Kidney (tissue), 14 donors: Measurements from ENCODE around the gene FAM20C. TPM values are rescaled to one million over a fixed set of nuclear protein-coding genes. Genes with fewer than 3 reads are reported as not detected.
"Not testable (repeated sequence)": the region's sequence is repeated elsewhere in the genome, so short reads cannot be mapped to it uniquely, and the experiment has no call there.

Source experiments
- DNase-seq, 5 donors: peaks; one replicate each; pipeline ENCODE4 v3.0.0-alpha.2; 2013 to 2020
- FAIRE-seq: peaks from 2 replicates; lab custom pipeline; 2012; peaks lifted over from hg19 to GRCh38; lab: Jason Lieb, UNC
- H3K27ac ChIP-seq, 2 donors: one replicate each; pipeline ENCODE4 v1.7.0; 2013; ENCODE audit warnings: low read depth in 2 of 2, low read length in 2 of 2, inconsistent platforms in 1 of 2
- H3K27me3 ChIP-seq: one replicate; pipeline ENCODE4 v1.7.1; 2013; ENCODE audit warnings: low read length, inconsistent platforms; ENCODE audit not compliant: control insufficient read depth, insufficient read depth
- H3K36me3 ChIP-seq, 3 donors: one replicate each; pipeline versions ENCODE4 v1.7.0 to v1.7.1; 2013; ENCODE audit warnings: low read length in 3 of 3, control low read depth in 1 of 3, inconsistent platforms in 1 of 3; ENCODE audit not compliant: insufficient read depth in 3 of 3, control insufficient read depth in 2 of 3
- H3K4me1 ChIP-seq, 3 donors: one replicate each; pipeline versions ENCODE4 v1.7.0 to v1.7.1; 2013; ENCODE audit warnings: low read length in 3 of 3, inconsistent platforms in 1 of 3, low read depth in 1 of 3; ENCODE audit not compliant: control insufficient read depth in 2 of 3, insufficient read depth in 2 of 3
- H3K4me3 ChIP-seq, 3 donors: one replicate each; pipeline versions ENCODE4 v1.7.0 to v1.8.1; 2013; ENCODE audit warnings: low read length in 3 of 3, control low read depth in 1 of 3, inconsistent platforms in 1 of 3
- H3K9ac ChIP-seq, 3 donors: one replicate each; pipeline versions ENCODE4 v1.7.0 to v1.7.1; 2013; ENCODE audit warnings: low read length in 3 of 3, control low read depth in 1 of 3, inconsistent platforms in 1 of 3
- H3K9me3 ChIP-seq, 3 donors: one replicate each; pipeline versions ENCODE4 v1.7.0 to v1.7.1; 2013; ENCODE audit warnings: low read length in 3 of 3, control low read depth in 1 of 3, inconsistent platforms in 1 of 3; ENCODE audit not compliant: control insufficient read depth in 2 of 3, insufficient read depth in 1 of 3
- intact Hi-C: fragments of 100-400 bp; cut with DNase I; formaldehyde crosslinking; loops from one replicate; pipeline ENCODE4 v1.11.1; 2022
- polyA plus RNA-seq: library from polyadenylated mRNA; stranded (reverse); fragments of 350-450 nt; fragmentation: Illumina TruSeq; extraction: RNeasy Lipid Tissue Mini Kit (QIAGEN cat#74804); gene quantifications from one replicate; pipeline ENCODE4 v1.2.3, GENCODE V29; 2014; ENCODE audit warnings: low read depth, low replicate concordance; ENCODE audit not compliant: insufficient read depth
- total RNA-seq: library from RNA; stranded (reverse); fragmentation: NEBNext Ultra II Directional; extraction: Animal tissue kit (Norgen Biotek cat#: 25700); gene quantifications from one replicate; pipeline ENCODE4 v1.2.1, GENCODE V29; 2021
- TF ChIP-seq, protein P1 (sequence below): IDR thresholded peaks from 3 replicates; pipeline ENCODE4 v1.5.1; 2012; ENCODE audit warnings: mild to moderate bottlenecking, moderate library complexity, borderline replicate concordance; ENCODE audit not compliant: insufficient read depth; ENCODE audit errors: extremely low read depth
- donor health status: control.
- donor health status: control.
- donor health status: control.
- donor health status: control.
- donor health status: control.
- donor health status: DM: yes; HTN: yes; CAD: no.
- donor health status: Normal renal cell carcinoma (clear cell type).

The FAM20C gene
- total and polyA plus RNA-seq, 2 donors from 2014 or later = 84.9 to 114 TPM

DNA sequence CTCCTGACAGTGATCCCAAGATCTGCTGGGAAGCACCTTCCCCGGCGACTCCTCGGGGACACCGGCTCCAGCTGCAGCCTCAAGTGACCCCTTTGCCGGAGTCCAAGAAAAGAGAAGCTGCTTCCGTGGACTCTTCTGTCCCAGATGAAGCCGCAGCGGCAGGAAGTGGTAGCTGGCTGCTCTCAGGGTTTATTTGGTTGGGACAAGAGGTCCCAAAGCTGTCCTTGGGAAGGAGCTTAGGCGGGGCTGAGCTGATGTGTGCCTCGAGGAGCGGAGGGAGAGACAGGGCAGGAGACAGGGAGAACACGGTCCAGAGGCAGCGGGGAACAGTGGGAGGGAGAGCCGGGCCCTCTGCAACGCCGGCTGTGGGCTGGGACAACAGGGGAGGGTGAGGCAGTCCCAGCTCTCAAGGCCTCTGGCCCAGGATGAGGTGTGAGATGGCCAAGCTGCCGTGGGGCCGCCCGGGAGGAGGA, 13.1 kb upstream of the FAM20C start:
- no peak for DNase-seq
- Histone ChIP-seq H3K4me1 (peaks cover 0 to 1% (median 0%) of the 10 kb centered on the region in 3 donors), H3K36me3 (no peaks in the 10 kb centered on the region), H3K9me3 (no peaks in the 10 kb centered on the region), H3K27ac (no peak overlapping the region), H3K9ac (no peak overlapping the region), H3K4me3 (no peak overlapping the region), H3K27me3 (no peaks in the 10 kb centered on the region)
- intact Hi-C loops = no loop called here
- TF ChIP-seq, protein P1, sequence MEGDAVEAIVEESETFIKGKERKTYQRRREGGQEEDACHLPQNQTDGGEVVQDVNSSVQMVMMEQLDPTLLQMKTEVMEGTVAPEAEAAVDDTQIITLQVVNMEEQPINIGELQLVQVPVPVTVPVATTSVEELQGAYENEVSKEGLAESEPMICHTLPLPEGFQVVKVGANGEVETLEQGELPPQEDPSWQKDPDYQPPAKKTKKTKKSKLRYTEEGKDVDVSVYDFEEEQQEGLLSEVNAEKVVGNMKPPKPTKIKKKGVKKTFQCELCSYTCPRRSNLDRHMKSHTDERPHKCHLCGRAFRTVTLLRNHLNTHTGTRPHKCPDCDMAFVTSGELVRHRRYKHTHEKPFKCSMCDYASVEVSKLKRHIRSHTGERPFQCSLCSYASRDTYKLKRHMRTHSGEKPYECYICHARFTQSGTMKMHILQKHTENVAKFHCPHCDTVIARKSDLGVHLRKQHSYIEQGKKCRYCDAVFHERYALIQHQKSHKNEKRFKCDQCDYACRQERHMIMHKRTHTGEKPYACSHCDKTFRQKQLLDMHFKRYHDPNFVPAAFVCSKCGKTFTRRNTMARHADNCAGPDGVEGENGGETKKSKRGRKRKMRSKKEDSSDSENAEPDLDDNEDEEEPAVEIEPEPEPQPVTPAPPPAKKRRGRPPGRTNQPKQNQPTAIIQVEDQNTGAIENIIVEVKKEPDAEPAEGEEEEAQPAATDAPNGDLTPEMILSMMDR = no peak
- FAIRE-seq = no peak

DNA sequence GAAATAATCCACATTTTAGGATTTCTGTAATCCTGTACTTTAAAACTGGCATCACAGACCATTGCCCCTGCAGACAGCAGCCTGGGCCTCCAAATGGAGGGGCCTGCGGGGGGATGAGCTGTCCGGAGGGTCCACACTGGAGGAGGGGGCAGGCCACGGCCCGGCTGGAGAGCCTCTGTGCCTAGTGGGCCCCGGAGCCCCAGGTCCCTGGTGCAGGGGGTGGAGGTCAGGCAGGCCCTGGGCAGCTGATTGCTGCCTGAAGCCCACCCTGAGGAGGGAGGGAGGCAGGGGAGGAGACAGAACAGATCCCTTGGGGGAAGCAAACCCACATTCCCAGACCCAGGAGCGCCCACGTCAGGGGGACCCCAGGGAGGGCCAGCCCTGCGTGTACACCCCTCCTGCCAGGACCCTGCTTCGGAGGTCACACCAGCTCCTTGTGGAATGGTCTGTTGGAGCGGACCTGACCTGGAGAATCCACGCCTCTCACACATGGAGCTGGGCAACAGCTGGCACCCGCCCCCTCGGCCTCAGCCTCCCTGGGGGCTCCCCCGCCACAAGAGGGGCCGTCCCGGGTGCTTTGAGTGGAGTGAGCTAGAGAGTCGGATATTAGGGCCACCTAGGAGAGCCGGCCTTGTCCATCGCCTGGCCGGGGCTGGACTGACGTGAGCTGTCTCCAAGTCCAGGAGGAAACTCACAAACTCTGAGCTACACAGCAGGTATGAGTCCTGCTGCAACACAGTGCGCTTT, 12.2 kb upstream of the FAM20C start:
- H3K9me3 ChIP-seq = no peaks in the 10 kb centered on the region
- TF ChIP-seq, protein P1 = no peak
- H3K27ac ChIP-seq = no peak overlapping the region
- no peaks in the 10 kb centered on the region for H3K36me3 ChIP-seq
- H3K4me1 ChIP-seq = peaks cover 0 to 8% (median 0%) of the 10 kb centered on the region in 3 donors
- H3K9ac ChIP-seq = no peak overlapping the region
- DNase-seq (no peak), FAIRE-seq (no peak)
- H3K27me3 ChIP-seq = no peaks in the 10 kb centered on the region
- intact Hi-C loops = no loop called here
- H3K4me3 ChIP-seq = no peak overlapping the region

DNA sequence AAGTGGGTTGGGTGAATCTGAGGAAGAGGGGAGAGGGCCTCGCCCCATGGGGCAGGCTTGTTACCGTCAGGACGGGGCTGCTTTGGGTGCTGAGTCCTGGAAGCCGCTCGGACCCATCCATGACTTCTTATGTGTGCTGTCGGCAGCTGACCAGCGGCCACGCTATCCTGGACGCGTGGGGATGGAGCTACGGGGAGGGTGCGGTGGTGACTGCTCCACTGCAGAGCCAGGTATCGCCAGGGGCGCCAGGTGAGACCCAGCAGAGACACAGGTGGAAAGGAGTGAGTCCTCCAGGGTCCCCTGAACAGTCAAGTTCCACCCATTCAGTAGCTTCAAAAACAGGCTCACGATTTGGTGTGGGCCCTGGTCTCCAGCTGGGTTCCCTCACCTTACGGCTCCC, 10.6 kb upstream of the FAM20C start:
- intact Hi-C loops = no loop called here
- FAIRE-seq (no peak), DNase-seq (no peak)
- Histone ChIP-seq H3K27me3 (no peaks in the 10 kb centered on the region), H3K36me3 (no peaks in the 10 kb centered on the region), H3K4me1 (peaks cover 0 to 8% (median 0%) of the 10 kb centered on the region in 3 donors), H3K27ac (no peak overlapping the region), H3K9ac (no peak overlapping the region), H3K4me3 (no peak overlapping the region), H3K9me3 (no peaks in the 10 kb centered on the region)
- TF ChIP-seq, protein P1 = no peak

DNA sequence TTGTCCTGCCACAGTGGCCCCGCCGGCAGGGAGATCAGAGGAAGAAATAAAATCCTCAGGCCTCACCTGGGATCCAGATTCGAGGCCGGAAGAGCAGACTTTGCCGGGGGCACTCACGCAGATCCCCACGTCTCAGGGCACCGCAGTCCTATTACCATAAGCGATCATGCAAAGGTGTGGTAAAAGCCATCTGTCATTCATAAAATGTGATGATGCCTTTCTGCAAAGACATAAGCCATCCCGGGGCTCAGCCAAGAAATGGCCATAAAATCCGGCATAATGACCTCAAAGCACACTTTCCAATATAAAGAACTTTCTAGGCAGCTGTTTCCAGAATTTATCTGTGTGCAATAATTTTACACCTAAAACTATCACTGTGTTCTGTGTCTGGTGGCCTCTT, 9.9 kb upstream of the FAM20C start:
- FAIRE-seq, DNase-seq, H3K36me3 ChIP-seq, intact Hi-C loops, H3K4me3 ChIP-seq, H3K9me3 ChIP-seq, H3K4me1 ChIP-seq, H3K9ac ChIP-seq, H3K27me3 ChIP-seq, H3K27ac ChIP-seq: not testable (repeated sequence)
